LNCAP (cell line): Measurements from ENCODE around the gene CXCR6.

Source experiments
- CTCF ChIP-seq: fragments of 450-650 bp; IDR thresholded peaks from 2 replicates; pipeline ENCODE4 v1.5.1; 2017; ENCODE audit warnings: mild to moderate bottlenecking

Gene CXCR6

GRCh38 chr3:45946307-45946706, 3.0 kb downstream of the CXCR6 start:
- TF ChIP-seq CTCF = no peak

- TF ChIP-seq CTCF = no peak
Measured at GRCh38 chr3:45946875-45947274, 3.6 kb downstream of the CXCR6 start.

- no peak for TF ChIP-seq CTCF
Measured at GRCh38 chr3:45947361-45947760, 4.1 kb downstream of the CXCR6 start.

GRCh38 chr3:45948311-45948781, 5.1 kb downstream of the CXCR6 start:
- no peak for TF ChIP-seq CTCF

GRCh38 chr3:45948881-45949280, 5.6 kb downstream of the CXCR6 start:
- no peak for TF ChIP-seq CTCF

GRCh38 chr3:45949432-45949831, 6.2 kb downstream of the CXCR6 start:
- no peak for TF ChIP-seq CTCF

GRCh38 chr3:45950131-45950530, 6.9 kb downstream of the CXCR6 start:
- TF ChIP-seq CTCF = no peak
